AG04450 (cell line): ENCODE data around the gene ABTB2. TPM values are rescaled to one million over a fixed set of nuclear protein-coding genes. Genes with fewer than 3 reads are reported as not detected.

ENCODE experiments used
- CTCF ChIA-PET: fragments of 300-600, 350-600 bp; formaldehyde crosslinking; extraction: SDS; loops from one replicate; lab custom pipeline; 2022; ENCODE audit warnings: antibody characterized with exemption, inconsistent platforms; lab: Charles Lee
- POLR2A ChIA-PET: fragments of 350-600 bp; formaldehyde crosslinking; extraction: SDS; loops from one replicate; lab custom pipeline; 2021; ENCODE audit warnings: antibody characterized with exemption, inconsistent platforms; lab: Yijun Ruan, JAX
- DNase-seq: peaks from one replicate; pipeline ENCODE4 v3.0.0-alpha.2; 2011; ENCODE audit warnings: low read depth, low spot score
- H3K27ac ChIP-seq: one replicate; pipeline ENCODE4 v1.5.1; 2012; ENCODE audit warnings: low read depth, low read length, control low read depth
- H3K27me3 ChIP-seq: one replicate; pipeline ENCODE4 v1.6.0; 2012; ENCODE audit warnings: low read length; ENCODE audit not compliant: control insufficient read depth, insufficient read depth
- H3K4me3 ChIP-seq: 2 replicates; pipeline ENCODE4 v1.5.1; 2011; ENCODE audit warnings: mild to moderate bottlenecking, low read depth, low read length, control low read depth
- H3K9me3 ChIP-seq: 2 replicates; pipeline ENCODE4 v1.5.1; 2012; ENCODE audit warnings: low read length; ENCODE audit not compliant: control insufficient read depth, insufficient read depth
- polyA plus RNA-seq: library from polyadenylated mRNA; depleted of rRNA; stranded (reverse); fragments of >200 nt; gene quantifications from 2 replicates; pipeline ENCODE4 v1.2.3, GENCODE V29; 2011
- TF ChIP-seq, protein P1 (sequence below): IDR thresholded peaks from 2 replicates; pipeline ENCODE4 v1.5.1; 2011; ENCODE audit warnings: low read depth, low read length, control low read depth, inconsistent platforms

The ABTB2 gene
- polyA plus RNA-seq, 1 experiment: 0.43 TPM

DNA sequence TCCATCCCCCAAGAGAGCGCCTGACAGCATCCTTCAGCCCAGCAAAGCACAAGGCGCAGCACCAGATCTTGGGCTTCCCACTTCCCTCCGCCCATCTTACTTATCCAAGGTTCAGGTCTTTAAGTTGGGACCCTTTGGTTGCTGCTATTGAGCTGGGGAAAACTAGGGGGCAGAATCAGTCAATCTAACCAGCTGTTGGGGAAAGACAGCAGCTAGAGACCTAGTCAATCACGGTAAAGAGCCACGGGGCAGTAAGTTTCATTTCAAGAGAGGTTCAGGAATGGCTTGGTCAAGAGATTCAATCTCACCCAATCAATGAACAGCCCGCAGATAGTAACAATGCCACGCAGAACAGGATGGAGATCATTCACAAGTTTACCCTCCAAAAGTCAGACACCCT is 1.7 kb downstream of the ABTB2 start:
- ChIA-PET CTCF (interaction anchor here (0.5 to 6.3 kb wide), 3 partner anchors 50 to 181 kb away, joined by 3 to 77 read pairs (median 3); no protein-coding TSS in a partner anchor), POLR2A (no interaction called here)
- H3K27me3 ChIP-seq: peaks cover 16% of the 10 kb centered on the region
- H3K9me3 ChIP-seq: no peaks in the 10 kb centered on the region; the same call in 1 of the 2 replicates
- no peak overlapping the region for H3K27ac ChIP-seq
- TF ChIP-seq, protein P1, sequence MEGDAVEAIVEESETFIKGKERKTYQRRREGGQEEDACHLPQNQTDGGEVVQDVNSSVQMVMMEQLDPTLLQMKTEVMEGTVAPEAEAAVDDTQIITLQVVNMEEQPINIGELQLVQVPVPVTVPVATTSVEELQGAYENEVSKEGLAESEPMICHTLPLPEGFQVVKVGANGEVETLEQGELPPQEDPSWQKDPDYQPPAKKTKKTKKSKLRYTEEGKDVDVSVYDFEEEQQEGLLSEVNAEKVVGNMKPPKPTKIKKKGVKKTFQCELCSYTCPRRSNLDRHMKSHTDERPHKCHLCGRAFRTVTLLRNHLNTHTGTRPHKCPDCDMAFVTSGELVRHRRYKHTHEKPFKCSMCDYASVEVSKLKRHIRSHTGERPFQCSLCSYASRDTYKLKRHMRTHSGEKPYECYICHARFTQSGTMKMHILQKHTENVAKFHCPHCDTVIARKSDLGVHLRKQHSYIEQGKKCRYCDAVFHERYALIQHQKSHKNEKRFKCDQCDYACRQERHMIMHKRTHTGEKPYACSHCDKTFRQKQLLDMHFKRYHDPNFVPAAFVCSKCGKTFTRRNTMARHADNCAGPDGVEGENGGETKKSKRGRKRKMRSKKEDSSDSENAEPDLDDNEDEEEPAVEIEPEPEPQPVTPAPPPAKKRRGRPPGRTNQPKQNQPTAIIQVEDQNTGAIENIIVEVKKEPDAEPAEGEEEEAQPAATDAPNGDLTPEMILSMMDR: no peak
- H3K4me3 ChIP-seq: peak overlapping the region; percentile 63
- DNase-seq: no peak

GRCh38 chr11:34355726-34356125 is 2.1 kb downstream of the ABTB2 start:
- CTCF ChIA-PET: interaction anchor here (0.6 to 6.3 kb wide), 2 partner anchors 83 to 180 kb away, joined by 4 to 77 read pairs; no protein-coding TSS in a partner anchor

GRCh38 chr11:34354782-34355181 is 3.0 kb downstream of the ABTB2 start:
- Histone ChIP-seq H3K27ac (no peak overlapping the region), H3K4me3 (no peak overlapping the region), H3K27me3 (peaks cover 20% of the 10 kb centered on the region), H3K9me3 (no peaks in the 10 kb centered on the region; the same call in 1 of the 2 replicates)
- CTCF ChIA-PET: interaction anchor here (0.6 to 6.3 kb wide), 2 partner anchors 82 to 179 kb away, joined by 4 to 77 read pairs; no protein-coding TSS in a partner anchor
- POLR2A ChIA-PET: no interaction called here
- DNase-seq: no peak
- TF ChIP-seq, protein P1: no peak

More at GRCh38 chr11:34355726-34356125, 2.1 kb downstream of the ABTB2 start:
- Histone ChIP-seq H3K4me3 (peak overlapping the region; percentile 17), H3K9me3 (no peaks in the 10 kb centered on the region; the same call in 1 of the 2 replicates), H3K27ac (no peak overlapping the region), H3K27me3 (peaks cover 16% of the 10 kb centered on the region)
- DNase-seq: no peak
- TF ChIP-seq, protein P1: no peak
- POLR2A ChIA-PET: no interaction called here

- H3K4me3 ChIP-seq: no peak overlapping the region
- no peaks in the 10 kb centered on the region; the same call in 1 of the 2 replicates for H3K9me3 ChIP-seq
- peaks cover 17% of the 10 kb centered on the region for H3K27me3 ChIP-seq
- no peak overlapping the region for H3K27ac ChIP-seq
- TF ChIP-seq, protein P1: no peak
- DNase-seq: no peak
- POLR2A ChIA-PET: no interaction called here
- CTCF ChIA-PET: interaction anchor here (6.3 kb wide), 1 partner anchor 178 kb away, joined by 77 read pairs; no protein-coding TSS in a partner anchor
Observed at GRCh38 chr11:34353881-34354280, 3.9 kb downstream of the ABTB2 start.

DNA sequence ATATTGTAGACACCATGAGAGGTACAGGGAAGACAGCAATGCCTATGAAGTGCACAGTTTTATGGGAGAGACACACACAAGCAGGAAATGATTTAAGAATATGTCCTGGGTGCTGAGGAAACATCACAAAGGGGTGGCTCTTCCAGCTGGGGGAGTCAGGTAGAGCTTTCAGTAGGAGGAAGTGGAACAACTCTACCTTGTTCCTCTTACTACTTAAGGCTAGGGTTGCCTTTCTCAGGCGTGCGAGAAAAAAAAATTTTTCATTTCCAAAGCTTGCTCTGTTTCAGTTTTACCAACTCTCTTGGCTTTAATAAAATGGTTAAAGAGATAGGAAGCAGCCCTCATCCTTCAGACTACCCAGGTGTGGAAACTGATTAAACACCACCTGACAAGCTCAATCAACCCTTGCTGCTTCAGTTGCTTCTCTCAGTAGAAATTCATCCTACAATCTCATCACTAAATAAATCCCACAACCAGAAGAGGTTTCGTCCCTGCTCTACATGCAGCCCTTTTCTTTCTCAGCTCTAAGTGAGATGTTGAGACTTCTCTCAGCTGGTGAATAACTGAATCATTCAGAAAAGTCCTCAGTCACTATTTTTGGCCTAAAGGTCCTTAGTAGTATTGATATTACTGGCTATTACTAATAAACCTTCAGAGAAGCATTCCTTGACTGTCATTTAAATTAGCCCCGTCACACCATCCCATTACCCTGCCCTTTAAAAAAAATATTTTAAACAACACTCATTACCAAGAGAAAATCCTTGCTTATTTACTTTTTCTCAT is 5.9 kb downstream of the ABTB2 start:
- H3K9me3 ChIP-seq: no peaks in the 10 kb centered on the region
- H3K4me3 ChIP-seq: no peak overlapping the region
- H3K27ac ChIP-seq: no peak overlapping the region
- CTCF ChIA-PET: interaction anchor here (5.4 kb wide), 1 partner anchor 178 kb away, joined by 30 read pairs; no protein-coding TSS in a partner anchor
- TF ChIP-seq, protein P1: no peak
- peaks cover 20% of the 10 kb centered on the region for H3K27me3 ChIP-seq
- POLR2A ChIA-PET: no interaction called here
- no peak for DNase-seq
